T-helper 2 cell treated with Interferon-gamma antibody and Interleukin-4, amounts not matched to agents 100 ng/mL and 5 ng/mL, for 36 hours (primary cell): Measurements from ENCODE around the gene CLEC16A. TPM values are rescaled to one million over a fixed set of nuclear protein-coding genes. Genes with fewer than 3 reads are reported as not detected.

ENCODE experiments used
- intact Hi-C: fragments of 100-400 bp; cut with micrococcal nuclease; formaldehyde crosslinking; loops from one replicate; pipeline ENCODE4 v1.15.1; 2023
- total RNA-seq: library from RNA; stranded (reverse); gene quantifications from 2 replicates; pipeline ENCODE4 v1.2.3, GENCODE V29; 2022

Gene CLEC16A
- total RNA-seq, 1 donor from 2014 or later = 31.0 TPM

DNA sequence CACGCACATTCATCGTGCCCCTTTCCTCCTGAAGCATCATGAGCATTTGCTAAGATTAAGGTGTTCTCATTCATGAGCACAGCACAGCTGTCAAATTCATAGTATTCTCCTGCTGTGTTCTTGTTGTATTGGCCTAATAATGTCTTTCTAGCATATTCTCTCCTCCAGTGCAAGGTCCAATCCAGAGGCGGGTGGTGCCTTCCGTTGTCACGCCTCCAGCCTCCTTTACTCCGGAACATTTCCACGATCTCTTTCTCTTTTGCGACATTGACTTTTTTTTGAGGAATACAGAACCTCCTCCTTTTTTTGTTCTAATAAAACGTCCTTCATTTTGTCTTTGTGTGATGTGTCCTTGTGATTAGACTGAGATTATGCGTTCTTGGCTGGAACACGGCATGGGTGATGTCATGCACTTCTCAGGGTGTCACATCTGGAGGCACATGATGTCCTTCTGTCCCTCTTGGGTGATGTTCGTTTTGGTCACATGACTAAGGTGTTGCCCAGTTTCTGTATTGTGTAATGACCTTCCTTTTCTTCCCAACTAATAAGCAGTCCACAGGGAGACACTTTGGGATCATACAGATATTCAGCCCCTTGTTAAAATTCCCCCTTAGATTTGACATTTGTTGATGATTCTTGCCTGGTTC, 66.3 kb downstream of the CLEC16A start:
- intact Hi-C loops = no loop called here

DNA sequence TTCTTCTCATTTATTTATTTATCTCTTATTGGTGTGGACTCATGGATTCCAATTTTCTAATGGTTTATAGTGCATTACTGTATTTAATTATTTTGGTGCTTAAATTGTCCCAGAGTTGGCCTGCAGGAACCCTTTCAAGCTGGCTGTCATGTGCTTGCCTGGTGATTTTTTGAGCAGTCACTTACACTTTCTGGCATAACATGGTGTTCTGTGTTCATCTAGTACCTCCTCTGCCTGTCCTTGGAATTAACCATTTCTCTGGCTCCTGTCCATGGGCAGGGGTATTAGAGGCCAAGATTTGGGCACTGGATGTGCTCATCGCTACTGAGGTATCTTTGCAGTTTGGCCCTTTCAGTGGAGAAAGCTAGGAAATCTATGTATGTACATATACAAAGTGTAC, 67.0 kb downstream of the CLEC16A start:
- intact Hi-C loops = no loop called here

DNA sequence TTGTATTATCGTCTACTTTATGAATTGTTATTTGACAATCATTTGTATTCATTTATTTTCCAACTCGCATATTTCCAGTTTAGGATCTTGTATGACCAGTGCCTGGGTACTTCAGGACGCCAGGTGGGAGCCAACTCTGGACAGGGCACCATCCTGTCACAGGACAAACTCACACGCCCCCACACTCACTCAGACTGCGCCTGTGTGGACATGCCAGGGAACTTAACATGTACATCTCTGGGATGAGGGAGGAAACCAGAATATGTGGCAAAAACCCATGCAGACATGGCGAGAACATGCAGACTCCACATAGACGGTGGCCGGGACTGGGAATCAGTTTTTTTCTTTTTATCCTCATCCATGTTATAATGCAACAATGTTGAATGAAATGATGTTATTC, 68.5 kb downstream of the CLEC16A start:
- intact Hi-C loops = no loop called here

DNA sequence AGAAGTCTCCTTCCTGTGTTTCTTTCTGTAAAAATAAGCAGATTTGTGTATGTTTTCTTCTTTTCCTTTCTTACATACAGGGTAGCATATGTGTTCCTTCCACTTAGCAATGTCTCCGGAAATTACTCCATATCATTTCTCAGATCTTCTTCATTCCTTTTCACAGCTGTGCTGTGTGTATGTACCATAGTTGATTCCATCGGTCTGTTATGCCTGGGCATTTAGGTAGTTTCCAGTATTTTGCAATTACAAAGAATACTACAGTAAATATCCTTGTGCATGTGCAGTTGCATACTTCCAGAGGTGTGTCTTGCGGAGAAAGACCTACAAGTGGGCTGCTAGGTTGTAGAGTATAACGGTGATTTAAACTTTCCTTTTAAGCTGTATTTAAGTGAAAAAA, 69.8 kb downstream of the CLEC16A start:
- intact Hi-C loops = no loop called here

DNA sequence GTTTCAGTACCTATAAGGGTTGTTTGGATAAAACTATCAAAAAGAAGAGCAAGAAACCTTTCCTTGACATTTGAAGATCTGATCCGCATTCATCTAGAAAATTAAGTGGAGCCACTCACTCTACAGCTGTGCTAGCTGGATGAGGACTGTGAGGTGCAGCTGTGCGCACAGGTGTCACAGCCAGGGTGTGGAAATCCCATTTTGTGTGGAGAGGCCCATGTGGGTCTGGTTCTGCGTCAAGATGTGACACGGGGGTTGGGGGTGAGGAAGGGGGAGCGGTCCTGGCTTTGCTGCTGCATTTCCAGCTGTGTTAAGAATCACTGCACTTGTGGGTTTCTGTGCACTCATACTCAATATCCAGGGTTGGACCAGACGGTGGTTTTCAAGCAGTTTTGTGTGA, 70.7 kb downstream of the CLEC16A start:
- intact Hi-C loops = no loop called here

DNA sequence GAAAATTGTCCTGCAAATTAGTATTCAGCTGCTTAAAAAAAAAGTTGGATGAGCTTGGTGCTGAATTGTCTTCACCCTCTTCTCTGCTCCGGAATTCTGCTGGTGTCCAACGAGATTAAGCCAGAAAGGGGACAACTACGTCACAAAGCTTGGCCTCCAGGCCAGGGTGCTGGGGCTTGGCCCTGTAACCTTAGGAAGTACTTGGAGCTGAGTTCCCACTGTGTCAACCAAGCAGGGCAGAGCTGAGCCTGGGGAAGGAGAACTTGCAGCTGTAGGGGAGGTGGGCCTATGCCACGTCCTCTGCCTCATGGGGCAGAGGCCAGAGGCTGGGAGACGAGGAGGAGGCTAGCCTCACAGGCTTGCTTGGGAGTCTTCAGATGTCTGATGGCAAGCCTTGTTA, 71.2 kb downstream of the CLEC16A start:
- intact Hi-C loops = no loop called here

DNA sequence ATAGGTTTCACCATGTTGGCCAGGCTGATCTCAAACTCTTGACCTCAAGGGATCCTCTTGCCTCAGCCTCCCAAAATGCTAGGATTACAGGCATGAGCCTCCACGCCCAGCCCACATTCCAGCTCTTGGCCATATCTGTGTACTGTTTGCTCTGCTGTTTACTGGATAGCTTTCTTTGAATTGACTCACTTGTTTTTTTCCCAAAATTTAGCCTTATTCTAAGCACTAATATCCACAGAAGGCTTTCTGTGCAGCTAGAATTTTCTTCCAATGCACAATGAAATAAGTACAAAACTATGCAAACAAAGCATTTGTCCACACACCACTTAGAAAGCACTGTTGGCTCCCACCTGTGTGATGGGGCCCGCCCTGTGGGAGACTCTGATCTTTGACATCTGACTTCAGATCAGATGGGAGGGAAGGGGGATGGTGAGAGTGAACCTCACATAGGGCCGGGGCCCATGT, 72.2 kb downstream of the CLEC16A start:
- intact Hi-C loops = no loop called here

DNA sequence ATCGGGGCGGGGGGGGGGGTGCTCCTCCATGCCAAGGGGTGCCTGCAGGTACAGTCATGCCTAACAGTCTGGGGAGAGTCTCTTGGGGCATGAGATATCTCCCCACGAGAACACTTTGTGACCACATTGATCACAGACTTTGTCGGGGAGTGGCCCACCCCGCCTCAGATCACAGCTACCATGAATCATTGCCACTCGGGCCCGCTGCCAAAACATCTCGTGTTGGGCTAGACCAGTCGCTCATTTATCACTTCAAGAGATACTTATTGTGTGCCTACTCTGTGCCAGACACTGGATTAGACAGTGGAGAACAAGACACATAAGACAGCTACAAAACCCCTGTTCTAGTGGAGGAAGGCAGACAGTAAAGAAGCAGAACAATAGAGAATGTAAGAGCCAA, 72.6 kb downstream of the CLEC16A start:
- intact Hi-C loops = no loop called here

DNA sequence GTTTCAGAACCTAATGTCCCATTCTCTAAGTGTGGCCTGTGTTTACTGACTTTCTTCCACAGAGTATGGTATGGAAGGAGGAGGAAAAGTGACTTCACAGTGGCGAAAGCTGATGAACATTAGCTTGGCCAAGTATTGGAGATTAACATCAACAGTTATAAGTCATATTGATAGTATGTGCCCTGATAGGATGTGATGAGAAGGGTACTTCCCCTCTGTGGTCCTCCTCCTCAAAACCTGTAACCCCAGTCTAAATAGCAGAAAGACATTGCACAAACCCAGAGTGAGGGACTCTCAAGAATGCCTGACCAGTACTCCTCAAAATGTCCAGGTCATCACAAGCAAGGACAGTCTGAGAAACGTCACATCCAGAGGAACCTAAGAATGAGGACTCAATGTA, 73.1 kb downstream of the CLEC16A start:
- intact Hi-C loops = no loop called here

DNA sequence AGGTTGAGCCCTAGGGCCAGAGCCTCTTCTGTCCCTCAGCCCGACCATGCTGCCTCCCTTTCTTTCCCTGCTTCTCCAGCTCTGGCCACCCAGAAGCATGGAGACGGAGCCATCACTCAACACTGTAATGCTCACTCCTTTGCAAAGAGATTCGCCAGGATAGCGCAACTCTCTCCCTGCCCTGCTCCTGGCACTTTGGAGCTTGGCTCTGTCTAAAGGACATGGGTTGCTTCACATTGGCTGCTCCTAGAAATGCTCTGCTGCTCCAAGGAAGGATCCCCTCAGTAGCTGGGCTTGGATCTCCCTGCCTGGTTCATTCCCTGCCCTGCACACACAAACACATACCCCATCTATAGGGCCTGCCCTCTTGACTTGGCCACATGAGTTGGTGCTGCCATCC, 76.0 kb downstream of the CLEC16A start:
- intact Hi-C loops = no loop called here

DNA sequence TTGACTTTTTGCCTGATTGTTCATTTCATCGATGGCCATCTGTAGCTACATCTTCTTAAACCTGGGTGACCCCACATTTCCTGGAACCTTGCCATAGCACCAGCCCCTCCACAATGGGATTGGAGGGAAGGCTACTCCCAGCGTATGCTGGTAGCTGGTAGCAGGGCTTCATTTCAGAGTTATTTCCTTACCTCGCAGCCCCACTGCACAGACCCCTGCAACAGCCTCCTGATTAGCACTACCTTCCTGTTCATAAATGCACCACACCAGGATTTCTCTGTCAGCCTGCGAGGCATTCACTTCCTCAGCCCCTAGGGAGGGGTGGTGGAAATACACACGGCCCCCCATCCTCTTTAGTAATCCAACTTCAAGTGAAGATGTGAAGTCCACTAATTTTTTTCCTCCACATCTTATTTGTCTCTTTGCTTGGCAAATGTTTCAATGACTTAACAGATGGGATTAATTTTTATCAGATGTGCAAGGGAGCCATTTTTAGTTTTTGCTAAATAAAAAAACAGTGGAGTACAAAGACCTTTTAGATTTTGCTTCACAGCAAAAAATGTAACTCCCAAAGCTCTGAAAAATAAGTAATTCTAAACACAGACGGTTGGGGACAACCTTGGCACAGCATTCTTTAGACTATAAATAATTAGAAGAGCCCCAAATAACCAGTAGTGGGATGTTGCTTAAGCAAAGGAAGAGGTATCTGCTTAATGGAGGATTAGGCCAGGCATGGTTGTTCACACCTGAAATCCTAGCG, 76.6 kb downstream of the CLEC16A start:
- intact Hi-C loops = no loop called here

DNA sequence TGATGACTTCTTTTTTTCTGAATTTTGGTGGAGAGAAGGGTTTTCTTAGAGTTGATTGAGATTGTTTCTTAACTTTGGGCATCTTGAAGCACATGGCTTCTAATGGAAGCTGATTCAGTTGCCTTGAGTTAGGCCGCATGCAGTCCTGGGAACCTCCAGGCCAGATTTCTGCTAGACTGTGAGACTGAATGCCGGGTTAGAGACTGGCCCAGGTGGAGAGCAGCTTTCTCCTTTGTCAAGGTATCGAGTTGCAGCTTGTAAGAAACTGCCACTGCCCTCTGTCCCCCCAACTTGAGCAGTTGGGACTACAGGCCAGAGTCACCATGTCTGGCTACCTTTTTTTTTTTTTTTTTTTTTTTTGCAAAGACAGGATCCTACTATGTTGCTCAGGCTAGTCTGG, 77.6 kb downstream of the CLEC16A start:
- intact Hi-C loops = no loop called here

DNA sequence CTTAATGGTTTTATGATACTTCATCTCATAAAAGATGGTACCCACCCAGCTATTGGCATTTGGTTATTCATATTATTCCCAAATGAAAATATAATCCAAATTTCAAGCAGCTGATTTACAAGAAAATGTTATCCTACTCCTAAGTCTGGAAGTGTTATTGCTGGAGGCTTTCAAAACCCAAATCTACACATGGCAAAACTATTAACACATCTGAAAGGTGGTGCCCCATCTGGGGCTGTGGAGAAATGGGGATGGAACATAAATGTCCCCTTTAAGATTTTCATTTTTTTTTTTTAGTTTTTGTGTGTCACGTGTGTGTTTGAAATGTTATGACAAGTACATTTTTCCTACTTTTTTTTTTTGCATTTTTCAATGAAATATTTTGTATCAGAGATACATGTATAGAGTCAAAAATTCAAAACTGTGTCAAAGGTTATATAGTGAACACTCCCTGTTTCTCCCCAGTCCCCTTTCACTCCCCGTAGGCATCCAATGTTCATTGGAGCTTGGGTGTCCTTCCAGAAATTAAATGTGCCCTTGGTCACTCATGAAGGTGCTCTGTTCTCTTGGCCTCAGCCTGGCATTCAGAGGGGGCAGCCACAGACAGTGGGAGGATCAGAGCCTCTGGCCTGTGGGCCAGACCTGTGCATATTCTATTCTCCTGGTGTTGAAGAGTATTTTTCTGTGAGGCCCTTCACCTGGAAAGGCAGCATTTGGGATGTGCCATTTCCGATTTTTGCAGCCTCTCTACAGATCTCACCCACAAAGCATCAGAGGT, 79.1 kb downstream of the CLEC16A start:
- intact Hi-C loops = no loop called here

DNA sequence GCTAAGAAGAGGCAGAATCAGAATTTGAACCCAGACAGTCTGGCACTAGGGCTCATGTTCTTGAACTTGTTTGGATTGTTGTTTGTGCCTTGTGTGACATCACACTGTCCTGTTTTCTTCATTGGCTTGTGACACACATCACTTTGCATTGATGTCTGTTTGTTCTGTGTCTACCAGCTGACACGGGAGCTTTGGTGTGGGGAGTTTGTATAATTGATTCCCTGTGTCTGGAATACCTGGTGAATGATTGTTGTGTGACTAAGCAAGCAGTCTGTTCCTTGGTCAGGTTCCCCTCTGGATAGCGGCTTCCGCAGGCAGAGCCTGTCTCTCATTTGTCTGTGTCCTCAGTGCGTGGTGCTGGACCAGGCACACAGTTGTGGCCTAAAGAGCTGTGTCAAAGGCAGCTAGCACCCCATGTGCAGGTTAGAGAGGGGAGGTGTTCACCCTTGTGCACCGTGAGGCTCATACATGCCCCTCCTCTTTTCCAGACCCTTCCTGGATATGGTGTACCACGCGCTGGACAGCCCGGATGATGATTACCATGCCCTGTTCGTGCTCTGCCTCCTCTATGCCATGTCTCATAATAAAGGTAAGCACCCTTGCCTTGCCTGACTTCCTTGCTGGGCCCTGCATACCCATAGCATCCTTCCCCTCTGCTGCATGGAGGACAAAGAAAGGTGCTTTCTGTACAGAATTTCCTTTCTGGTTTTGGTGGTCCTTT, 80.1 kb downstream of the CLEC16A start:
- intact Hi-C loops = no loop called here

DNA sequence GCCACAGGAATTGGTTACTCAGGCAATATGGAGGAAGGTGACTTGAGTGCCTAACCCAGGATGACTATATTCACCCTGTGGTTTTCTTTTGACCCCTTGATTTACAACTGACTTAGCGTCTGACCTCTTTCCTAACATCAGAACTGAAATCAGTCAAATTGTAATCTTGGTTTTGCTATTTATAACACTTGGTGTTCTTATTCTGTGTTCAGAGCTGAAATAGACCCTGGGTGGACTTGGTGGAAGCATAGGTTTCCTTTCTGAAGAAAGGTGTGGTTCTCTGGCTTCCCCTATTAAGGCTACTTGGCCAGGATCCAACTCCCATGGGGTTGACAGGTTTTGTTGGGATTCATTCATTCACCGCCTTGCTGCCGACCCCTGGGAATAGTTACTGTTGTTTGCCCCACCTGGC, 80.8 kb downstream of the CLEC16A start:
- intact Hi-C loops = no loop called here

DNA sequence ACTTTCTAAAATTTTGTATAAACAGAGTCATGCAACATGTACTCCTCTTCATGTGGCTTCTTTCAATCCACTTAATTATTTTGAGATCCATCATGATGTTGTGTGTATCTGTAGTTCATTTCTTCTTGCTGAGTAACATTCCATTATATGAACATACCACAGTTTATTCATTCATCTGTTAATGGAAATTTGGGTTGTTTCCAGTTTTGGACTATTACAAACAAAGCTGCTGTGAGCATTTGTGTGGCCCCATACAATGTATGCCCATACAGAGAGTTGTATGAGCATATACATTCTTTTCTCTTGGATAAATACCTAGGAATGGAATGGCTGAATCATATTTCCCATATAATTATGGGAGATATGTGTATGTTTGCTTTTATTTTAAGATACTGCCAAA, 85.6 kb downstream of the CLEC16A start:
- intact Hi-C loops = loop anchor here (5.0 kb wide), 1 partner anchor 33 kb away; no protein-coding TSS in a partner anchor

DNA sequence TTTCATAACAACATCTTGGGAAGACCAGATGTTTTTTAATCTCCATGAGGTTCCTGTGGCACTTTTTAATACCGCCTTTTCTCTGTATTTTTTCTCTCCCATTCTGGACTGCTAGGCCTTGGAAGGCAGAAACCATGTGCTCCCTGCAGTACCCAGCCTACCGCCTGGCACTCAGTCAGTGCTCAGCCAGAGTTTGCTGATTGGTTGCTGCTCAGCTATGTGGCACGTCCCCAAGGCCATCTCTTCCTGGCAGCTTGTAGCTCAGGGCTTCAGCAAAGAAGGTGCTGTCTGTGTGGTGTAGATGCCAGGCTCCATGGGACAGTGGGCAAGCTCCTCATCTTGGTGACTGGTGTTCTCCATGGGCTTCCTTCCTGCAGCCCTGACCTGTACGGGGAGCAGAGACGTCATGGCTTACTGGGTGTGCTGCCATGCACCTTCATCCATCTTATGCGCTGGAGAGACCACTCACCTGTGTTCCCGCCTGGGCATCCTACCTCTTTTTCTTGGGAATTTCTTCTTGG, 86.7 kb downstream of the CLEC16A start:
- intact Hi-C loops = loop anchor here (5.0 kb wide), 1 partner anchor 34 kb away; no protein-coding TSS in a partner anchor

DNA sequence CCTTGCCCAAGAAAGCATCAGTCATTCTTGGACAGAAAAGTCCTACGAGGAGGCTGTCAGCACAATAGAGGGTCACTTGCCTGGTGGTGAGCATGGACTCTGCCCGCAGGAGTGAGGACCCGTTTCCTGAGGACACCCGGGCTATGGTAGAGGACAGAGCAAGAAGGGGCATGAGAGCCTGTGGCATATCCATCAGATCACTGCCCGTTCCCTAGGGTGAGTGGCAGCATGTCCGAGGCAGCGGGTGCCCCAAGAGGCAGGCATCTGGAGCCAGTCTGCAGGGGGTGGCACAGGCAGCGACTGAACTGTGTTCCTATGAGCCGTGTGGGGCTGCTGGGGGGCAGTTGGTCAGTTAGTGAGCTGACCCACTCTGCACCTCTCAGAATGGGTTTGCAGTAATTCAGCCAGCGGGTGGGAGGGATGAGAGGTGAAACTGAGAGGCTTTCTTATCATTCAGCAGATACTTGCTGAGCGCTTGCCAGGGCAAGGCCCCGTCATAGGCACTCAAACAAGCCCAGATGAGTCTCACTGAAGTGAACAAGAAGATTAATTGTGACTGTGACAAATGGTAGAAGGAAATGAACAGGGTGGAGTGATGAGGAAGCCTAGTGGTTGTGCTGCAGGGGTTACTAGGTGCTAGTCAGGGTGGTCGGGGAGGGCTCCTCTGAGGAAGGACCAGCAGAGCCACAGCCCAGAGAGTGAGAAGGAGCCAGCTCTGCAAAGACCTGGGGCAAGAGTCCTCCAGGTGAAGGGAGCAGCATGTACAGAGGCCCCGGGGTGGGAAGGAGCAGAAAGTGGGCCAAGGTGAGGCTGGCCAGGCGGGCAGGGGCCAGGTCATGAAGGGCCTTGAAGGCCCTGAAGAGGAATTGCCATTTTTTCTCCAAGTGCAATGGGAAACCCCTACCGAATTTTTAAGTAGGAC, 87.9 kb downstream of the CLEC16A start:
- intact Hi-C loops = loop anchor here (5.0 kb wide), 1 partner anchor 35 kb away; no protein-coding TSS in a partner anchor

DNA sequence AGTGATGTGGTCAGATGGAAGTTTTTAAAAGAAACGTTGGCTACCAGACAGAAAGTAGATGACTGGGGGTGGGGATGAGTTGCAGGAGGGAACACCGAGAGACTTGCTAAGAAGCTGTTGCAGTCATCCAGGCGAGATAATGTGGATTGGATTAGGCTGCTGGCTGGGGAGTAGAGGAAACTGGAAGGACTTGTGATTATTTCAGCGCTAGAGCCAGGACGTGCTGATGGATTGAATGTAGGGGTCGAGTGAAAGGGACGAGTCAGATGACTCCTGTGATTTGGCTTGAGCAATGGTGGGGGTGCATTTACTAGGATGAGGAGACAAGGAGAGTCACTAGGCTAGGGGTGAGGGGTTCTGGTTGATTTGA, 88.5 kb downstream of the CLEC16A start:
- intact Hi-C loops = loop anchor here (5.0 kb wide), 1 partner anchor 36 kb away; no protein-coding TSS in a partner anchor
